22Rv1 (cell line): Measurements from ENCODE around the gene CAPN15.
"Not testable (repeated sequence)": the region's sequence is repeated elsewhere in the genome, so short reads cannot be mapped to it uniquely, and the experiment has no call there.

Experiments
- H3K27ac ChIP-seq: fragments of 450-650 bp; 2 replicates; pipeline ENCODE4 v1.5.1; 2017
- ZFX ChIP-seq: fragments of 450-650 bp; IDR thresholded peaks from 2 replicates; pipeline ENCODE4 v1.6.1; 2017; ENCODE audit warnings: antibody characterized with exemption, borderline replicate concordance
- TF ChIP-seq, protein P1 (sequence below): fragments of 450-650 bp; IDR thresholded peaks from 2 replicates; pipeline ENCODE4 v1.5.1; 2017; ENCODE audit warnings: mild to moderate bottlenecking

CAPN15 gene

DNA sequence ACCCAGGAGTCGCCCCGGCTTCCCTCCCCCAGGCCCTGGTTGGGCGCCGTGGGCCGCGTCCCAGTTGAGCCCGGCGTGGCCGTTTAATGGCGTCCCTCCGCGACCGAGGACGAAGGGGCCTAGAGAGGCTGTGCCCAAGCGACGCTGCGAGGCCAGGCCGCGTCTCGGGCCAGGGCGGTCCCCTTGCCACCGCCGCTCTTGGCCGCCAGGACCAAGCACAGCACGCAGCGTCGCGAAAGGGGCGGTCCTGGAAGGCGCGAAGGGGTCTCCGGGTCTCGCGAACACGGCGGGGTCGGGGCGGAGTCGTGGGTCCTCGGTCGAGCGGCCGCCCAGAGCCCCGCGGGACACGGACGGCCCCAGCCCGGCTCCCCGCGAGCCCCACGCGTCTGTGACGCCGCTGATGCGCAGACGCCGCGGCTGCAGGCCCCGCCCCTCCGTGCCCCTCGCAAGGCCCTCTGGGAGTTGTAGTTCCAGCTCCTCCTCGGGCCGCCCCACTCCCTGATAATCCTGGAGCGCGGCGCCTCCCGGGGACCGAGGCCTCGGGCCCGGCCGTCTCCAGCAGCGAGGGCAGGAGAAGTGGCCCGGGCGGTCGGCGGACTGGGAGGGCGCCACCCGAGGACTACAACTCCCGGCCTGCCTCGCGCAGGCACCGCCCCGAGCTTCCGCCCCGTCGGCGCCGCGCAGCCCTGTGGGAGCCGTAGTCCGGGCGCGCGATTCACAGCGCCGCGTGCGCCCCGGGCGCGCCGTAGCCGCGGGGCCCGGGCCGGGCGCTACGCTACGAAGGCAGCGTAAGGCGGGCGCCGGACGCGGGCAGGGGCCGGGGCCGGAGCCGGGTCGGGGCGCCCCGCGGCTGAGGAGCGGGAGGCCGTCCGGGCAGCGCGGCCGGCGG, at the start of gene CAPN15:
CAPN15 (plus strand) TSS at position 698 of the 889 bp plus-strand sequence. CDS start 19,127 bp downstream, outside the sequence.
- peak within 1 kb of the TSS; percentile 94 for H3K27ac ChIP-seq
- TF ChIP-seq, protein P1, sequence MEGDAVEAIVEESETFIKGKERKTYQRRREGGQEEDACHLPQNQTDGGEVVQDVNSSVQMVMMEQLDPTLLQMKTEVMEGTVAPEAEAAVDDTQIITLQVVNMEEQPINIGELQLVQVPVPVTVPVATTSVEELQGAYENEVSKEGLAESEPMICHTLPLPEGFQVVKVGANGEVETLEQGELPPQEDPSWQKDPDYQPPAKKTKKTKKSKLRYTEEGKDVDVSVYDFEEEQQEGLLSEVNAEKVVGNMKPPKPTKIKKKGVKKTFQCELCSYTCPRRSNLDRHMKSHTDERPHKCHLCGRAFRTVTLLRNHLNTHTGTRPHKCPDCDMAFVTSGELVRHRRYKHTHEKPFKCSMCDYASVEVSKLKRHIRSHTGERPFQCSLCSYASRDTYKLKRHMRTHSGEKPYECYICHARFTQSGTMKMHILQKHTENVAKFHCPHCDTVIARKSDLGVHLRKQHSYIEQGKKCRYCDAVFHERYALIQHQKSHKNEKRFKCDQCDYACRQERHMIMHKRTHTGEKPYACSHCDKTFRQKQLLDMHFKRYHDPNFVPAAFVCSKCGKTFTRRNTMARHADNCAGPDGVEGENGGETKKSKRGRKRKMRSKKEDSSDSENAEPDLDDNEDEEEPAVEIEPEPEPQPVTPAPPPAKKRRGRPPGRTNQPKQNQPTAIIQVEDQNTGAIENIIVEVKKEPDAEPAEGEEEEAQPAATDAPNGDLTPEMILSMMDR: no peak
- TF ChIP-seq ZFX: no peak

DNA sequence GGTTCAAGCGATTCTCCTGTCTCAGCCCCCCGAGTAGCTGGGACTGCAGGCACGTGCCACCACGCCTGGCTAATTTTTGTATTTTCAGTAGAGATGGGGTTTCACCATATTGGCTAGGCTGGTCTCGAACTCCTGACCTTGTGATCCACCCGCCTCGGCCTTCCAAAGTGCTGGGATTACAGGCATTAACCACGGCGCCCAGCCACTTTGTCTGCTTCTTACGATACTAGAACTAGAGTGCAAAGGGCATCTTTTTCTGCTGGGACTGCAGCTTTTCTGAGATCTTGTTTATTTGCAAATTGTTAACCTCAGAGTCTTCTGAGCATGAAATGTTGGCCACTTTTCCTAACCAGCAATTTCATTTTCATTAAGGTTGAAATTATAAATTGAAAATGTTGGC, 49.2 kb upstream of the CAPN15 start:
- H3K27ac ChIP-seq: not testable (repeated sequence)

DNA sequence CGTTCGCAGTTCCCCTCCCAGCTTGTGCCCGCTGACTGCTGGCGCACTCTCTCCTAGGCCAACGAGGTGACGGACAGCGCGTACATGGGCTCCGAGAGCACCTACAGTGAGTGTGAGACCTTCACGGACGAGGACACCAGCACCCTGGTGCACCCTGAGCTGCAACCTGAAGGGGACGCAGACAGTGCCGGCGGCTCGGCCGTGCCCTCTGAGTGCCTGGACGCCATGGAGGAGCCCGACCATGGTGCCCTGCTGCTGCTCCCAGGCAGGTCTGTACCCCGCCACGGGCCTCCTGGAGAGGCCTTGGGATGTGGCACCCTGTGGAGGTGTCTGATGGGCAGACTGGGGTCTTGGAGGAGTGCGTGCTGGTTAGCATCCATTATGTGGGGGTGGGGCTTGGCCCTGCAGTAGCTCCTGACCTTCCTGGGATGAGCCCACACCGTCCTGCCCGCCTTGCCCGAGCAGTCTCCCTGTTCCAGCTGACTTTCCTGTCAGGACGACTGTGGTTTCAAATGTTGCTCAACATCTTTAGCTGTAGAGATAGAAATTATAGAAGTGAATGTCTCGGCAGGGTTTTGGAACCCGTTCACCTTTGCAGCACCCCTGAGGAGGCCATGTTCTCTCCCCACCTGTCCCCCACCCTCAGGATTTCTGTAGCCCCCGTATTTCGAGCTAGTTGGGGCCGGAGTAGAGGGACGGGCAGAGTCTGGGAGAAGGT, 44.9 kb upstream of the CAPN15 start:
- no peak overlapping the region for H3K27ac ChIP-seq
- TF ChIP-seq ZFX: no peak
- TF ChIP-seq, protein P1: no peak

DNA sequence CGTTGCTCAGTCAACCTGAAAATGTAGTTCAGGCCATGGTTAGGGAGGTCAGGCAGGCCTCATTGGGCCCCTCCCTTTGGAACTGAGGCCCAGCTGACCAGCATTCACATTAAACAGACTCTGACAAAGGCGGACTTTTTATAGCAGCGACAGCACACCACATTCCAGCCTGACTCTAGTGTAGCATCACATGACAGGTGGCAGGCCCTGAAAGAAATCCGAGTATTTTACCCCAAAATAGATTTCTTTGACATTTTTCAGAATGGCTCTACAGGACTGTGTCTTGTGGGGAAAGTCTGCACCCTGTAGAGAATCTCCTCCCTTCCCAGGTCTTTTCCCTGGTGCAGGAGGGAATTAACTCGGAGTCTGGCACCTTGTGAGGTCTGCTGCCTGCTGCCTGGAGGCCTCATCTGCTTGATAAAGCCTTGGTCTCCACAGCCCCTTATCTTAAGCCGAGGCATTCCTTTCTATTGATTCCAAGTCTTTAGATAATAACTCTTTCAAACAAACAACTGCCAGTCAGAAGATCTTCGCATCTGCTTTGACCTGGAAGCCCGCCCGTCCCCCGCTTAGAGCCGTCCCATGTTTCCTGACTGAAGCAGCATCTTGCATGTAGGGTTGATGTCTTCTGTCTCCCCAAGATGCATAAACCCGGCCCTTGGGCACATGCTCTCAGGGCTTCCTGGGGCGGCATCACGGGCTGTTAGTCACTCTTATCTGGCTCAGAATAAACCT, 44.0 kb upstream of the CAPN15 start:
- H3K27ac ChIP-seq: no peak overlapping the region
- TF ChIP-seq, protein P1: no peak
- no peak for TF ChIP-seq ZFX

DNA sequence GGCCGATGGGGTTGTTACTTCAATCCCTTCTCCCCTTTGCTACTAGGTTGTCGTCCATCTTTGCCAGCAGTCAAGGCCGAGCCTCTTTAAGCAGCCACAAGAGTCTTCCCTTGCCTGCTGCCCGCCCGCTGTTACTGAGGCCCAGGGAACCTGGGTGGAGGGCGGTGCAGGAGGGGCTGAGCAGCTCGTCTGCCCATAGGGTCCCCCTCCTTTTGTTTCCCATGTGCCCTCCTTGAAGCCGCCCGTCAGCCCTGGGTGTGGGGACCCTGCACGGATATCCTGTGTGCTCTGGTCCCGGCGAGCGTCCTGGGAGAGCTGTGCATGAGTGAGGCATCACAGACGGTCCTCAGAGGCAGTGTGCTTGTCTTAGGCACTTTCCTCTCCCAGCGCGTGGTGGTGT, 37.9 kb upstream of the CAPN15 start:
- no peak for TF ChIP-seq ZFX
- TF ChIP-seq, protein P1: no peak
- H3K27ac ChIP-seq: no peak overlapping the region

DNA sequence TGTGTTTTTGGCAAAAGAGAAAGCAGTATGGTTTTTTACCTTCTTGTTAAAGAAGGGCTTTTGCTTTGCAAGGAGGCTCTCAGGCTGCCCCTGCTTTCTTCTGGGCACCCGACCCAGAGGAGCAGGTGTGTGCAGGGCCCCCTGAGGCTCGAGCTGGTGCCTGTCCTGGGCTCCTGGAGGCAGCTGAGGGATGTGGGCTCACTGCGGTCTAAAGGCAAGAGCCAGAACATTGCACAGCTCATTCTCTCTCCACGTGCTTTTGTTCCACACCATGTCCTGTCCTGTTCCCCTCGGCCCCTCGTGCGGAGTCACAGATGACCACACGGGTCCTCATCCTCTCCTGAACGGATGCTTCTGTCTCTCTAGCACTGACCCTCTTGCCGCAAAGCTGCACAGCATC, 36.7 kb upstream of the CAPN15 start:
- TF ChIP-seq, protein P1: no peak
- TF ChIP-seq ZFX: no peak
- H3K27ac ChIP-seq: no peak overlapping the region

DNA sequence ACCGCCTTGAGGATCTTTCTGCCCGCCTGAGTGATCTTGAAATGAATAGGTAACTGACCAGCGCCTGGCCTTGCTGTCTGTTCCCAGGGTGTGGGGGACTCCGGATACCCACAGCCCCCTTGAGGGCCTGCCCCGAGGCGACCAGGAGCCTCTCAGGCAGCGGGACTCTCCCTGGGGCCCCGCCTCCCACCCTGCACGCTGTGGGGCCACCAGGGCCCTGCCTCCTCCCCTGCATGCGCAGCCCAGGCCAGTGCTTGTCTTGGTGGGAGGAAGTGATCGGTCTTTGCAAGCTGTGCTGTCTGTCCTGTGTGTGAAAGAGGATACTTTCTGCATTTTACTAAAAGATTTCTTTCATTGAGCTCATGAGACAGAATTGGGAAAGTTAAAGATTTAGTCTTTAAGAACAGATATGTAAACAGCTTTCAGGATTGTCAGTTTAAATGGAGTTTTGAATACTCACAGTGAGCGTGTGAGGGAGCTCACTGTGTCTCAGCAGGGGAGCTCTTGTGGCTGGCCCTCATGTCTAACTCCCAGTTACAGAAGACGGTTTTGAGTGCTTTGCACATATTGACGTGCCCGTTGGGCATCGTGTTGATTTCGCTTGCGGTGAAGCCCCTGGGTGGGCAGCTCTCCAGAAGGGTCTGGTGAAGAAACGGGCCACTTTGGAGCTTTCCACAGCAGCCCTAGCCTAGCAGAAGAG, 36.1 kb upstream of the CAPN15 start:
- H3K27ac ChIP-seq: no peak overlapping the region
- TF ChIP-seq ZFX: no peak
- TF ChIP-seq, protein P1: no peak
